ENCODE results near the gene TK2. TPM values are rescaled to one million over a fixed set of nuclear protein-coding genes. Genes with fewer than 3 reads are reported as not detected.
"Not testable (repeated sequence)": the region's sequence is repeated elsewhere in the genome, so short reads cannot be mapped to it uniquely, and the experiment has no call there.

Gene TK2
- total RNA-seq, 1 donor from 2014 or later, result 24.0 TPM

DNA sequence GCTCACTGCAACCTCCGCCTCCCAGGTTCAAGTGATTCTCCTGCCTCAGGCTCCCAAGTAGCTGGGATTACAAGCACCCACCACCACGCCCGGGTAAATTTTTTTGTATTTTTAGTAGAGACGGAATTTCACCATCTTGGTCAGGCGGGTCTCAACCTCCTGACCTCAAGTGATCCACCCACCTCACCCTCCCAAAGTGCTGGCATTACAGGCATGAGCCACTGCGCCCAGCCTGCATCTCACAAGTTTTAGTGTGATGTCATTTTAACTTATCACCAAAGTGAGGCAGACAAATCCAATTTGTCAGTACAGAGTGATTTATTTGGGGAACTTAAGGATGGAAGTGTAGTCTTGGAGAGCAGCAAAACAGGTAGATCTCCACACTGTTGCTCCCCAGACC lies 83.3 kb downstream of the TK2 start:
- not testable (repeated sequence) for DNase-seq

- not testable (repeated sequence) for DNase-seq
Measured at GRCh38 chr16:66465946-66466345, 84.0 kb downstream of the TK2 start.

DNA sequence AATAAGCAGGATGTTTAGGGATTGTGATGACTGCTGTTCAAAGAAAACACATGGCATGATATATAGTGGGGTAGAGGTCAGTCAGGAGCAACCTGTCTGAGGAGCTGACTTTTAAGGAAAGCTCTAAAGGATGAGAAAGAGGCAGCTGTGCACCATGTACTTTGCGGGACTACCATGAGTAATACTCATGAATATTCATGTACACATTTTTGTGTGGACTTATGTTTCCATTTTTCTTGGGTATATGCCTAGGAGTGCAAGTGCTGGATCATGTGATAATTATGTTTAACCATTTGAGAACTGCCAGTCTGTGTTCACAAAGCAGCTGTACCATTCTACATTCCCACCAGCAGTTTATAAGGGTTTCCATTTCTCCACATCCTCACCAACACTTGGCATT lies 87.0 kb downstream of the TK2 start:
- no peak for DNase-seq

- DNase-seq, result no peak
Measured at GRCh38 chr16:66460703-66461102, 89.2 kb downstream of the TK2 start.

DNA sequence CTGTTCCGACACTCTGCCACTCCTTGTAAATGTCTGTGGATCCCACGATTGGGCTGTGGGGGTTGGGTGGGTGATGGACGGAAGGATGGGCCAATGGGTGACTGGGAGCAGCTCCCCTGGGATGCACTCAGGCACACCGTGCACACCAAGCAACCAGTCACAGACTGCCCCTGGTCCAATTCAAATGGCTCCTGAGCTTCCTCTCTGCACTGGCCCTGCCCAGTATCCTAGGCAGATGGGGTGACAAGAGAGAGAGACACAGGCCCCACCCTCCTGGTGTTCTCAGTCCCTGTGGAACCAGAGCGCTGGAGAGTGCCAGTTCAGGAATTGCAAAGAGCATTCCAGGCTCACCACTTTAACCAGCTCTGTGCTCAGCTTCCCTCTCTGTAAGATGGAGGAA lies 90.0 kb downstream of the TK2 start:
- no peak for DNase-seq

DNA sequence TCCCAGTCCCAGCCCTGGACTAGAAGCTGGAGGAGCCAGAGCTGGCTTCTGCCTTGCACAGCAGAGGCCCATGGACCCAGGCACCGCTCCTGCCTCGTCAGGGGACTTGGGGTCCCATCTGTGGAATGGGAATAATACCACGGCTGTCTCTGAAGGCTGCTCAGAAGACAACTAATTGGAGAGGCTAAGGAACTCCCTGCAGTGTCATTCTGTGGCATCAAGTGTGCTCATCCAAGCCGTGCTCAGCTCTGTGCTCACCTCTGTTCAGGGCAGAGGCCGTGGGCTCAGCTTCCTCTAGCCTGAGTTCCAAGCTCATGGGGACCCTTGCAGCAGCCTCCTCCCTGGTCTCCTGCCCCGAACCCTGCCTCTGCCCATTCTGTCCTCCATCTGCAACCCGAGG lies 91.1 kb downstream of the TK2 start:
- DNase-seq, result no peak

DNA sequence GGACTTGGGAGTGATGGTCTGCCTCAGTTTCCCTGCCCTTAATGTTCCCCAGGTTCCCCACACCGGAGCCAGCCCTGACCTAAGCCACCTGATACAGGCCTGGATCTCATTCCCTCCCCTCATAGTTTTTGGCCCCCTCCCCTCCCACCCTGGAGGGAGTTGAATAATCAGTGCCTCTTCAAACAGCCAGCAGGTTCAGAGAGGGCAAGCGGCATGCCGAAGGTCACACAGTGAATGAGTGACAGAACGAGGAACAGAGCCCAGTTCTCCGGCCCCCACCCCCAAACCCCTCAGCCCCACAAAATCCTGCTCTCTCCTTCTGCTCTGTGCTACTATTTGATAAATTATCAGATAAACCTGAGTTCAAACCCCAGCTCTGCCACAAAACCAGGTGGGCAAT lies 91.6 kb downstream of the TK2 start:
- DNase-seq, result no peak

Small RNA genes within 50 kb of the gene (small RNA-seq; reads per million reads assigned to genes)
- not detected for gene CKLF-CMTM1 (ENCODE audit: low replicate concordance)

Other genes starting within 250 kb of the TK2 start
- 67.7 TPM for gene CDH5, start 183.4 kb downstream of the TK2 start, total RNA-seq
- gene BEAN1, start 122.8 kb downstream of the TK2 start, total RNA-seq, result not detected
- 48.1 TPM for gene CKLF, start 2.5 kb upstream of the TK2 start, total RNA-seq
- 6.4 TPM for gene CMTM1, start 16.3 kb upstream of the TK2 start, total RNA-seq
- not detected for gene CMTM2, start 29.3 kb upstream of the TK2 start, total RNA-seq
- 35.5 TPM for gene CMTM3, start 54.6 kb upstream of the TK2 start, total RNA-seq
- 27.7 TPM for gene CMTM4, start 146.6 kb upstream of the TK2 start, total RNA-seq
- 143 TPM for gene DYNC1LI2, start 201.5 kb upstream of the TK2 start, total RNA-seq

All from tongue (tissue), 3 donors.